Thoracic aorta (tissue), 2 donors: ENCODE data around the gene COPZ1. TPM values are rescaled to one million over a fixed set of nuclear protein-coding genes. Genes with fewer than 3 reads are reported as not detected.

Source experiments
- ATAC-seq: fragments of 150-250 bp; one replicate; pipeline ENCODE4 v1.8.0; 2017; ENCODE audit warnings: low read depth; ENCODE audit not compliant: insufficient number of reproducible peaks, low FRiP score
- DNase-seq: peaks from one replicate; pipeline ENCODE4 v3.0.0-alpha.2; 2020; ENCODE audit warnings: low spot score
- H3K27ac ChIP-seq, 2 donors: fragments of 200-600 bp; sonication (generic); 1 replicate in 1 of 2; 2 replicates in 1 of 2; pipeline ENCODE4 v1.5.1; 2016; ENCODE audit warnings: mild to moderate bottlenecking in 2 of 2, moderate library complexity in 2 of 2
- H3K27me3 ChIP-seq: fragments of 200-600 bp; sonication (generic); replicated peaks from 2 replicates; pipeline ENCODE4 v1.6.0; 2016; ENCODE audit warnings: mild to moderate bottlenecking; ENCODE audit not compliant: insufficient read depth
- H3K36me3 ChIP-seq: fragments of 200-600 bp; sonication (generic); one replicate; pipeline ENCODE4 v1.5.1; 2016
- H3K4me1 ChIP-seq, 2 donors: fragments of 200-600 bp; sonication (generic); 1 replicate in 1 of 2; 2 replicates in 1 of 2; pipeline versions ENCODE4 v1.5.1 to v1.6.0; 2016; ENCODE audit warnings: low read depth in 2 of 2, mild to moderate bottlenecking in 1 of 2; ENCODE audit not compliant: control insufficient read depth in 1 of 2
- H3K4me3 ChIP-seq: fragments of 200-600 bp; sonication (generic); 2 replicates; pipeline ENCODE4 v1.5.1; 2016; ENCODE audit warnings: mild to moderate bottlenecking
- H3K9me3 ChIP-seq: fragments of 200-600 bp; sonication (generic); 2 replicates; pipeline ENCODE4 v1.5.1; 2016
- CTCF ChIP-seq: fragments of 200-600 bp; sonication (generic); IDR thresholded peaks from one replicate; pipeline ENCODE4 v1.5.1; 2019; ENCODE audit warnings: antibody characterized with exemption
- total RNA-seq, 2 donors: library from RNA; depleted of rRNA; stranded (reverse); fragments of >200 nt; gene quantifications; one replicate each; pipeline versions ENCODE4 v1.1.0 to v1.2.3, GENCODE V29; 2016

The COPZ1 gene
- total RNA-seq, 2 donors from 2014 or later: 38.7 to 59.4 TPM

GRCh38 chr12:54375259-54375579 lies 50.3 kb downstream of the COPZ1 start:
- Histone ChIP-seq H3K36me3 (peaks cover 4% of the 10 kb centered on the region), H3K27me3 (no peaks in the 10 kb centered on the region), H3K9me3 (no peaks in the 10 kb centered on the region), H3K4me3 (no peak overlapping the region), H3K27ac (no peak overlapping the region), H3K4me1 (peaks cover 2 to 43% of the 10 kb centered on the region in 2 donors)
- DNase-seq (no peak), ATAC-seq (no peak)
- TF ChIP-seq CTCF: no peak

- DNase-seq: no peak
- H3K4me1 ChIP-seq: peaks cover 2 to 32% of the 10 kb centered on the region in 2 donors
- no peaks in the 10 kb centered on the region for H3K27me3 ChIP-seq
- H3K36me3 ChIP-seq: peaks cover 4% of the 10 kb centered on the region
- ATAC-seq: no peak
- no peak overlapping the region for H3K27ac ChIP-seq
- no peak for TF ChIP-seq CTCF
- H3K4me3 ChIP-seq: no peak overlapping the region
- H3K9me3 ChIP-seq: no peaks in the 10 kb centered on the region
Observed at GRCh38 chr12:54376596-54376995, 51.7 kb downstream of the COPZ1 start.

GRCh38 chr12:54377007-54377406 lies 52.1 kb downstream of the COPZ1 start:
- H3K4me3 ChIP-seq: no peak overlapping the region
- peaks cover 2 to 28% of the 10 kb centered on the region in 2 donors for H3K4me1 ChIP-seq

GRCh38 chr12:54377797-54378515 lies 53.0 kb downstream of the COPZ1 start:
- TF ChIP-seq CTCF: no peak
- DNase-seq (no peak), ATAC-seq (no peak)
- no peaks in the 10 kb centered on the region for H3K9me3 ChIP-seq
- H3K4me3 ChIP-seq: no peak overlapping the region
- H3K36me3 ChIP-seq: peaks cover 4% of the 10 kb centered on the region
- no peaks in the 10 kb centered on the region for H3K27me3 ChIP-seq
- H3K27ac ChIP-seq: no peak overlapping the region
- peaks cover 2 to 23% of the 10 kb centered on the region in 2 donors for H3K4me1 ChIP-seq

More at GRCh38 chr12:54377007-54377406, 52.1 kb downstream of the COPZ1 start:
- Histone ChIP-seq H3K27ac (no peak overlapping the region), H3K9me3 (no peaks in the 10 kb centered on the region), H3K27me3 (no peaks in the 10 kb centered on the region), H3K36me3 (peaks cover 4% of the 10 kb centered on the region)
- ATAC-seq (no peak), DNase-seq (no peak)
- TF ChIP-seq CTCF: no peak

GRCh38 chr12:54378796-54379397 lies 54.0 kb downstream of the COPZ1 start:
- TF ChIP-seq CTCF: no peak
- peaks cover 1% of the 10 kb centered on the region for H3K36me3 ChIP-seq
- H3K4me1 ChIP-seq: peaks cover 2 to 23% of the 10 kb centered on the region in 2 donors
- H3K9me3 ChIP-seq: no peaks in the 10 kb centered on the region
- ATAC-seq: peak; percentile 68
- DNase-seq: no peak
- H3K4me3 ChIP-seq: peak overlapping the region; percentile 67
- no peaks in the 10 kb centered on the region for H3K27me3 ChIP-seq
- H3K27ac ChIP-seq: peak overlapping the region in 1 of 2 donors; percentile 50
